Measurements from ENCODE around the gene CNTF.

The CNTF gene

DNA sequence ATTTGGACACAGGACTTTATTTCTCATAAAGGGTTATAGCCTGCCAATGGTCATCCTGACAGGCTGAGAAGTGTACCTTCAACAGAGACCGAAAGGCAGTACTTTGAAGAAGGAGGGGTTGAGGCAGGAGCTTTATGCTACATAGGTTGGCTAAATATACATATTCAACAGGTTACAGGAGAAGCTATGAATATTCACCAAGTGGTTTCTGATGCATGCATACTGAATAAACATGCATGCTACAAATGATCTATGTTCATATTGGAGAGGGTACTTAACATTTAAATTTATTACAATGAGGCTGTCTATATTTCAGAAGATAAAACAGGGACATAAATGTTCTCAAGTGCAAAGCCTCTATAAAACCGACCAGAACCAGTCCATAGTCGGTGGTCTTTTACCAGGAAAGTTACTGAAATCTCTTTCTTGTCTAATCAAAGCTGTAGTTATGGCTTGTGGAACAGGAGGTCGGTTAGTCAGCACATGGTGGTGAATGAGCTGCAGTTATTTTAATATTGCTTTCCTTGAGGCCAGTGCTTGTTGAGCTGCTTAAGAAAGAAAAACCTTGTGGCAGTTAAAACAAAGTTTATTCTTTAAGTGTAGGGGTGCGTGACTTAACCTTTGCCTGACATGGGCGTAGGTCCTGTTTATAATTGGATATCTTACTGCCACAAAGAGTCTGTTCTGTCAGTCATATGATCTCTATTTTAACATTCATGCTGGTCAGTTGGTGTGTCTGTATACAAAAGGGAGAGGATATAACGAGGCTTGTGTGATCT lies 19.5 kb downstream of the CNTF start:
- Histone ChIP-seq H3K4me3 (ENCODE audit: insufficient read depth, low read depth, low read length) (no peak overlapping the region), H3K27ac (ENCODE audit: insufficient read depth, low read depth, low read length, poor library complexity, severe bottlenecking) (no peak overlapping the region), H3K27me3 (ENCODE audit: control insufficient read depth, insufficient read depth, low read length, poor library complexity, severe bottlenecking) (no peaks in the 10 kb centered on the region), H3K9me3 (ENCODE audit: control insufficient read depth, low read length) (no peaks in the 10 kb centered on the region), H3K4me1 (ENCODE audit: control insufficient read depth, insufficient read depth, low read length) (no peaks in the 10 kb centered on the region), H3K36me3 (ENCODE audit: control insufficient read depth, insufficient read depth, low read length) (no peaks in the 10 kb centered on the region)
- whole genome bisulfite sequencing, 2 experiments: 92 to 95% methylated on average over 7 of the region's 7 CpGs

DNA sequence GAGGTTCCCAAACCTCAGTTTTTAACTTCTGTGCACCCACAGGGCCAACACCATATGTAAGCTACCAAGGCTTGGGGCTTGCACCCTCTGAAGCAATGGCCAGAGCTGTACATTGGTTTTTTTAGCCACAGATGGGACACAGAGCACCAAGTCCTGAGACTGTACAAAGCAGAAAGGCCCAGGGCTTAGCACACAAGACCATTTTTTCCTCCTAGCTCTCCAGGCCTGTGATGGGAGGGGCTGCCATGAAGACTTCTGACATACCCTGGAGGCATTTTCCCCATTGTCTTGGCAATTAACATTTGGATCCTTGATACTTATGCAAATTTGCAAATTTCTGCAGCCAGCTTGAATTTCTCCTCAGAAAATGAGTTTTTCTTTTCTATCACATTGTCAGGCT lies 23.4 kb downstream of the CNTF start:
- Histone ChIP-seq H3K4me1 (ENCODE audit: control insufficient read depth, insufficient read depth, low read length) (no peaks in the 10 kb centered on the region), H3K9me3 (ENCODE audit: control insufficient read depth, low read length) (no peaks in the 10 kb centered on the region), H3K27me3 (ENCODE audit: control insufficient read depth, insufficient read depth, low read length, poor library complexity, severe bottlenecking) (no peaks in the 10 kb centered on the region), H3K36me3 (ENCODE audit: control insufficient read depth, insufficient read depth, low read length) (no peaks in the 10 kb centered on the region), H3K27ac (ENCODE audit: insufficient read depth, low read depth, low read length, poor library complexity, severe bottlenecking) (no peak overlapping the region), H3K4me3 (ENCODE audit: insufficient read depth, low read depth, low read length) (no peak overlapping the region)

DNA sequence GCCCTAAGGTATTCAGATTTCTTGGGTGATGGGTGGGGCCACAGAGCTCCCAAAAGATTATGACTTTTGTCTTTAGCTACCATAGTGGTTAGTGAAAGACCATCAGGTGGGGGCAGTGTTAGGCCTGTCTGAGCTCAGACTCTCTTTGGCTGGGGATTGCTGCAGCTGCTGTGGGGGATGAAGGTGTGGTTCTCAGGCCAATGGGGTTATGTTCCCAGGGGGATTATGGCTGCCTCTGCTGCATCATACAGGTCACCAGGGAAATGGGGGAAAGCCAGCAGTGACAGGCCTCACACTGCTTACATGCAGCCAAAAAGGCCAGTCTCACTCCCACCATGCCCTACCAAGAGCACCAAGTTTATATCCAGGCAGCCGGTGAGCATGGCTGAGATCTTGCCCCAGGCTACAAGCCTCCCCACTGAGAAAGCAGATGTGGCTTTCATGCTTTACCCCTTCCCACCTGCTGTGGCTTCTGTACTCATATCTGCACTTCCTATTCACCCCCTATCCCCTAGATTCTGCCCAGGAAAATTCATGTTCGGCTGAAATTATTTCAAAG lies 24.8 kb downstream of the CNTF start:
- WGBS, 2 experiments: 85 to 91% methylated on average over 2 of the region's 2 CpGs
- Histone ChIP-seq H3K27ac (ENCODE audit: insufficient read depth, low read depth, low read length, poor library complexity, severe bottlenecking) (no peak overlapping the region), H3K9me3 (ENCODE audit: control insufficient read depth, low read length) (no peaks in the 10 kb centered on the region), H3K27me3 (ENCODE audit: control insufficient read depth, insufficient read depth, low read length, poor library complexity, severe bottlenecking) (no peaks in the 10 kb centered on the region), H3K36me3 (ENCODE audit: control insufficient read depth, insufficient read depth, low read length) (no peaks in the 10 kb centered on the region), H3K4me1 (ENCODE audit: control insufficient read depth, insufficient read depth, low read length) (no peaks in the 10 kb centered on the region), H3K4me3 (ENCODE audit: insufficient read depth, low read depth, low read length) (no peak overlapping the region)

DNA sequence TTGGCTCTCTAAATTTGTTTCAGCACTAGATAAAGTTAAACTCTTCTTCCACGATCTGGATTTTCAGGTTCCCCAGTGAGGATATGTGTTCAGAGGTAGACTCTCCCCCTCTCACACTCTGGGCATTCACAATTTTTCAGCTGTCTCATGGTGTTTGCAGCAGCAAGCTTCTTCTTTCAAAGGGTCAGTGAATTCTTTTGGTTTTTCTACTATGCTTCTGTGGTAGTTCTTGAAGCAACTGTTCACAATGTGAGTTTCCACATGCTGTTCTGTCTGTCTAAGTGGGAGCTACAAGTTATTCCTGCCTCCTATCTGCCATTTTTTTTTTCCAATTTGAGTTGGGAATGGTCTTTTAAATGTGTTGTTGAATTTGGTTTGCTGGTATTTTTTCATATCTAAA lies 25.4 kb downstream of the CNTF start:
- H3K4me1 ChIP-seq (ENCODE audit: control insufficient read depth, insufficient read depth, low read length): no peaks in the 10 kb centered on the region
- no peak overlapping the region for H3K27ac ChIP-seq (ENCODE audit: insufficient read depth, low read depth, low read length, poor library complexity, severe bottlenecking)
- no peaks in the 10 kb centered on the region for H3K9me3 ChIP-seq (ENCODE audit: control insufficient read depth, low read length)
- no peak overlapping the region for H3K4me3 ChIP-seq (ENCODE audit: insufficient read depth, low read depth, low read length)
- WGBS, 2 experiments: 85 to 100% methylated on average over 1 of the region's 1 CpG
- no peaks in the 10 kb centered on the region for H3K36me3 ChIP-seq (ENCODE audit: control insufficient read depth, insufficient read depth, low read length)
- no peaks in the 10 kb centered on the region for H3K27me3 ChIP-seq (ENCODE audit: control insufficient read depth, insufficient read depth, low read length, poor library complexity, severe bottlenecking)

DNA sequence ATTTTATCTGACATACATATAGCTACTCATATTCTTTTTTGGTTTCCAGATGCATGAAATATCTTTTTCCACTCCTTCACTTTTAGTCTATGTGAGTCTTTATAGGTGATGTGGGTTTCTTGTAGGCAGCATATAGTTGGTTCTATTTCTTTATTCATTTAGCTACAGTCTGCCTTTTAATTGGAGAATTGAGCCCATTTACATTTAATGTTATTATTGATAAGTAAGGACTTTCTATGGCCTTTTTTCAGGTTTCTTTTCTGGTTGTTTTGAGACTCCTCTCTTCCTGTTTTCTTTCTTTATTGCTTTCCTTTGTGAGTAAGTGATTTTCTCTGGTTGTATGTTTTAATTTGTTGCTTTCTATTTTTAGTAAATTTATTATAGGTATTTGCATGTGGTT lies 27.2 kb downstream of the CNTF start:
- H3K36me3 ChIP-seq (ENCODE audit: control insufficient read depth, insufficient read depth, low read length): no peaks in the 10 kb centered on the region
- H3K4me3 ChIP-seq (ENCODE audit: insufficient read depth, low read depth, low read length): no peak overlapping the region
- no peaks in the 10 kb centered on the region for H3K9me3 ChIP-seq (ENCODE audit: control insufficient read depth, low read length)
- no peaks in the 10 kb centered on the region for H3K4me1 ChIP-seq (ENCODE audit: control insufficient read depth, insufficient read depth, low read length)
- H3K27me3 ChIP-seq (ENCODE audit: control insufficient read depth, insufficient read depth, low read length, poor library complexity, severe bottlenecking): no peaks in the 10 kb centered on the region
- H3K27ac ChIP-seq (ENCODE audit: insufficient read depth, low read depth, low read length, poor library complexity, severe bottlenecking): no peak overlapping the region

DNA sequence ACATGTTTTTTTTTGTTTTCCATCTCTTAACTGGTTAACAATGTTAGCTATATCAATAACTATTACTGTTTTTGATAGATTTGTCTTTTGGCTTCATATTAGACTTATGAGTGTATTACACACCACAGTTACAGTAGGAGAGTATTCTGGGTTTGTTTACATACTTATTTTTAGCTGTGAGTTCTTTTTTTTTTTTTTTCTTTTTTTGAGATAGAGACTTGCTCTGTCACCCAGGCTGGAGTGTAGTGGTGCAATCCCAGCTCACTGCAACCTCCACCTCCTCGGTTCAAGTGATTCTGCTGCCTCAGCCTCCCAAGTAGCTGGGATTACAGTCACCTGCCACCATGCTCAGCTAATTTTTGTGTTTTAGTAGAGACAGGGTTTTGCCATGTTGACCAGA lies 28.0 kb downstream of the CNTF start:
- no peaks in the 10 kb centered on the region for H3K9me3 ChIP-seq (ENCODE audit: control insufficient read depth, low read length)
- WGBS, 2 experiments: 92 to 95% methylated on average over 1 of the region's 1 CpG
- H3K4me3 ChIP-seq (ENCODE audit: insufficient read depth, low read depth, low read length): no peak overlapping the region
- no peaks in the 10 kb centered on the region for H3K27me3 ChIP-seq (ENCODE audit: control insufficient read depth, insufficient read depth, low read length, poor library complexity, severe bottlenecking)
- H3K27ac ChIP-seq (ENCODE audit: insufficient read depth, low read depth, low read length, poor library complexity, severe bottlenecking): no peak overlapping the region
- no peaks in the 10 kb centered on the region for H3K4me1 ChIP-seq (ENCODE audit: control insufficient read depth, insufficient read depth, low read length)
- no peaks in the 10 kb centered on the region for H3K36me3 ChIP-seq (ENCODE audit: control insufficient read depth, insufficient read depth, low read length)

DNA sequence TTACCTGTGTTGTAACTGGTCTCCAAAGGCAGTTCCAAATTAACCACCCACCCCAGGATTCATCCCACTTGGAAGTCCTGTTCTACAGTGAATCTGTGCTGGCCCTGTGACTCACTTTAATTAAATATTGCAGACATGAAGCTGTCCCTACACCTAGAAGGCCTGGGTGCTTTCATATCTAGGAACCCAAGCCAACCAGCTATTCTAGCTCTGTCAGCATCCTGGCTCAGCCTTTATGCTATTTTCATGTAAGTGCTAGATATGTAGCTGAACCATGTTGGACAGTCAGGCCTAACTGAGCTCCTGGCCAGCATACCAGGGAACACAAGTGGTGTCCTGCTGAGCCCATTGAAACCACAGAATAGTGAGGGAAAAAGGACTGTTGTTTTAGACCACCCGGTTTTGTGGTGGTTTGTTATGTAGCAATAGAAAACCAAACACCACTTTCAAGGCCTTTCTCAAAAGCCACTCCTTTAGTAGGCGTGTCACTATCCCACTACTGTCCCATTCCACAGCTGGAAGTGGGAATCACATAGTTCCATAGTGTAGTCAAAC lies 30.3 kb downstream of the CNTF start:
- H3K36me3 ChIP-seq (ENCODE audit: control insufficient read depth, insufficient read depth, low read length): no peaks in the 10 kb centered on the region
- no peak overlapping the region for H3K27ac ChIP-seq (ENCODE audit: insufficient read depth, low read depth, low read length, poor library complexity, severe bottlenecking)
- WGBS, 2 experiments: 51 to 70% methylated on average over 1 to 2 of the region's 2 CpGs
- H3K9me3 ChIP-seq (ENCODE audit: control insufficient read depth, low read length): no peaks in the 10 kb centered on the region
- no peaks in the 10 kb centered on the region for H3K4me1 ChIP-seq (ENCODE audit: control insufficient read depth, insufficient read depth, low read length)
- no peaks in the 10 kb centered on the region for H3K27me3 ChIP-seq (ENCODE audit: control insufficient read depth, insufficient read depth, low read length, poor library complexity, severe bottlenecking)
- no peak overlapping the region for H3K4me3 ChIP-seq (ENCODE audit: insufficient read depth, low read depth, low read length)

DNA sequence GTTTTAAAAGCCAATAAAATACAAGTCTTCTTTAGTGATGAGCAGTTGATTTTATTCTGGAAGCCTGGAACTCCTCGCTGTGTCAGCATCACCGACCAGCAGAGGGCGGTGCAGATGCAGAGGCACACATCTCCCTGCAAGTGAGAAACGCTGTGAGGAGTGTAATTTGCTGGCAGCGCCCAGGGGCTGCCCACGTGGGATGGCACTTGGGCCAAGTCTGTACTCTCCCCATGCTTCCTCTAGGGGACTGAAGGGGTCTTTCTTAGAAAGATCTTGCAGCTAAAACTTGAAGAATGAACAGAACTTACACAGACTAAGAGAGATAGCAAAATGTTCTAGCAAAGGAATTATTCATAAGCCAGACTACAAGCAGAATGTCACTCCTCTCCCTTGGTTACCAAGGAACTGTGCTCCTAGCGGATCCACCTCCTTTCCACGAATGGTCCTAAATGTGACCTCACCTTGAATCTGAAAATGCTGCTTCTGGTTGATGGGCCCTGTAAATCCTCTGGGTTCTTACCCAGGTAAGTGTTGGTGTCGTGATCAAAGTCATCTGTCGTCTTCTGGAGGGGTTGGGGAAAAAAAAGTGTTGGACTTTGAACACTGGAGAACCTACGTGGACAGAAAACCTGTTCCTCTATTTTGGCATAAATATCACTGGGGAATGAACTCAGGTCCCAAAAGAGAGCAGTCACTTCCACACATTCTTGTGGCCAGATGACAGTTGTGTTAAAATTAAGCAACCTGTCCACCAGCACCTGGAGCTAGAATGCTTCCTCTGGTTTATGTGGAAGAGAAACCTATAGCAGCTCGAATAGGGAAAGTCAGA lies 31.8 kb downstream of the CNTF start:
- H3K4me3 ChIP-seq (ENCODE audit: insufficient read depth, low read depth, low read length): no peak overlapping the region
- WGBS, 2 experiments: 45% methylated on average over 12 of the region's 12 CpGs
- no peaks in the 10 kb centered on the region for H3K9me3 ChIP-seq (ENCODE audit: control insufficient read depth, low read length)
- no peaks in the 10 kb centered on the region for H3K36me3 ChIP-seq (ENCODE audit: control insufficient read depth, insufficient read depth, low read length)
- H3K4me1 ChIP-seq (ENCODE audit: control insufficient read depth, insufficient read depth, low read length): no peaks in the 10 kb centered on the region
- no peaks in the 10 kb centered on the region for H3K27me3 ChIP-seq (ENCODE audit: control insufficient read depth, insufficient read depth, low read length, poor library complexity, severe bottlenecking)
- no peak overlapping the region for H3K27ac ChIP-seq (ENCODE audit: insufficient read depth, low read depth, low read length, poor library complexity, severe bottlenecking)

DNA sequence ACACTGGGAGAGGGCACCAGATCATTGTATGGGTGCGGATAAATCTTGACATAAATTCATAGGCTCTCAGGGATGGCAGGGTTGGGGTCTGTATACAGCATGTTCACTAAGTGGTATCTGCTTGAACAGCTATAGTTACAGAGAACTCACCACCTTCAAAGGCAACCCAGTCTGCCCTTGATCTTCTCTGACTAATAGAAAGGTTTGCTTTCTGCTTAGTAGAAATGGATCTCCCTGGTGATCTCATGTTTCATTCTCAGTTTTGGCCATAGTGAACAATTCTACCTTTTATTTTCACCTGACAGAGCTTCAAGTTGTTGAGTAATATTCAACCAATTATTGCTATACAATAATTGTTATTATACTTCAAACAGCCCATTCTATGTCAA lies 32.4 kb downstream of the CNTF start:
- 92 to 95% methylated on average over 1 of the region's 1 CpG for WGBS, 2 experiments
- Histone ChIP-seq H3K27me3 (ENCODE audit: control insufficient read depth, insufficient read depth, low read length, poor library complexity, severe bottlenecking) (no peaks in the 10 kb centered on the region), H3K4me3 (ENCODE audit: insufficient read depth, low read depth, low read length) (no peak overlapping the region), H3K9me3 (ENCODE audit: control insufficient read depth, low read length) (no peaks in the 10 kb centered on the region), H3K4me1 (ENCODE audit: control insufficient read depth, insufficient read depth, low read length) (no peaks in the 10 kb centered on the region), H3K27ac (ENCODE audit: insufficient read depth, low read depth, low read length, poor library complexity, severe bottlenecking) (no peak overlapping the region), H3K36me3 (ENCODE audit: control insufficient read depth, insufficient read depth, low read length) (no peaks in the 10 kb centered on the region)

DNA sequence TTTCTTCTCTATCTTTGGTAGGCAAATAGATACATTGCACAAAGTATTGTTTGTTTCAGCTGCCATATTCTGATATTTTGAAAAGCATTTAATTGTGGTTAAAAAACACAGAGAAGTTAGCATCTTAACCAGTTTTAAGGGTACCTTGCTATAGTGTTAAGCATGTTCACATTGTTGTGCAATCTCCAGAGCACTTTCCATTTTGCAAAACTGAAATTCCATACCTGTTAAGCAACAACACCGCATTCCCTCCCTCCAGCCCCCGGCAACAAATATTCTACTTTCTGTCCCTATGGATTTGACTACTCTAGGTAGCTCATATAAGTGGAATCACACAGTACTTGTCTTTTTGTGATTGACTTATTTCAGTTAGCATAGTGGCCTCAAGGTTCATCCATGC lies 33.9 kb downstream of the CNTF start:
- Histone ChIP-seq H3K4me3 (ENCODE audit: insufficient read depth, low read depth, low read length) (no peak overlapping the region), H3K27me3 (ENCODE audit: control insufficient read depth, insufficient read depth, low read length, poor library complexity, severe bottlenecking) (no peaks in the 10 kb centered on the region), H3K9me3 (ENCODE audit: control insufficient read depth, low read length) (no peaks in the 10 kb centered on the region), H3K27ac (ENCODE audit: insufficient read depth, low read depth, low read length, poor library complexity, severe bottlenecking) (no peak overlapping the region), H3K36me3 (ENCODE audit: control insufficient read depth, insufficient read depth, low read length) (no peaks in the 10 kb centered on the region), H3K4me1 (ENCODE audit: control insufficient read depth, insufficient read depth, low read length) (no peaks in the 10 kb centered on the region)
- WGBS, 2 experiments: 95 to 100% methylated on average over 2 of the region's 2 CpGs

Data from ectodermal cell (in vitro differentiated cells).